H7 (cell line): ENCODE data around the gene KRT2. TPM values are rescaled to one million over a fixed set of nuclear protein-coding genes. Genes with fewer than 3 reads are reported as not detected.

Experiments
- DNase-seq: peaks from one replicate; pipeline ENCODE4 v3.0.0; 2012
- H3K27me3 ChIP-seq: 2 replicates; pipeline ENCODE4 v1.6.0; 2011; ENCODE audit warnings: mild to moderate bottlenecking, low read length; ENCODE audit not compliant: control insufficient read depth, insufficient read depth
- H3K36me3 ChIP-seq: replicated peaks from 2 replicates; pipeline ENCODE4 v1.5.1; 2011; ENCODE audit warnings: low read length; ENCODE audit not compliant: control insufficient read depth, insufficient read depth
- H3K4me3 ChIP-seq: 2 replicates; pipeline ENCODE4 v1.5.1; 2011; ENCODE audit warnings: low read depth, mild to moderate bottlenecking, control low read depth, low read length, moderate library complexity; ENCODE audit not compliant: insufficient read depth
- total RNA-seq: library from RNA; depleted of rRNA; stranded (reverse); fragments of >200 nt; shearing (Covaris generic); gene quantifications from 2 replicates; pipeline ENCODE4 v1.2.3, GENCODE V29; 2014

The KRT2 gene
- total RNA-seq, 1 experiment from 2014 or later: not detected

DNA sequence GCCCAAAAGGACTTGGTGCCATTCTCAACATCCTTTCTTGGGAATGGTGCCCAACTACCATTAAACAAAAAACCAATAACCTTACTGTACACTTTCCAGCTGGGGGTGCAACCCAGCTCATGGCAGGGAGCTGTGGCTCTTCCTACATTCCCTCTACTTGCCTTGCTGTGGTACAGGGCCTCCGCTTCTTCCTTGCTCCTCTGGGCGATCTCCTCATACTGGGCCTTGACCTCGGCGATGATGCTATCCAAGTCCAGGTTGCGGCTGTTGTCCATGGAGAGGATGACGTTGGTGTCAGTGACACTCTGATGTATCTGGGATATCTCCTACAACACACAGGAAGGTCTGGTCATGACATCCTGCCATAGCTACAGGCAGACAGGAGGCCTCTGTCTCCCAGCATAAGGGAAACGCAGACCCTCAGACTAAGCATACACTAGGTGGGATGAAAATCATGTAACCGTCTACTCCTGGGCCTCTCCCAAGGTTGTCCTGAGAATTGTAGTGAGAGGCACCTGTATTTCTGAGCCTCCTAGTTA is 3.9 kb downstream of the KRT2 start:
- H3K36me3 ChIP-seq: no peaks in the 10 kb centered on the region
- H3K4me3 ChIP-seq: no peak overlapping the region
- H3K27me3 ChIP-seq: no peaks in the 10 kb centered on the region; the same call in 1 of the 2 replicates
- no peak for DNase-seq

GRCh38 chr12:52647601-52648000 is 4.4 kb downstream of the KRT2 start:
- DNase-seq: no peak
- H3K4me3 ChIP-seq: no peak overlapping the region
- no peaks in the 10 kb centered on the region; the same call in 1 of the 2 replicates for H3K27me3 ChIP-seq
- no peaks in the 10 kb centered on the region for H3K36me3 ChIP-seq

DNA sequence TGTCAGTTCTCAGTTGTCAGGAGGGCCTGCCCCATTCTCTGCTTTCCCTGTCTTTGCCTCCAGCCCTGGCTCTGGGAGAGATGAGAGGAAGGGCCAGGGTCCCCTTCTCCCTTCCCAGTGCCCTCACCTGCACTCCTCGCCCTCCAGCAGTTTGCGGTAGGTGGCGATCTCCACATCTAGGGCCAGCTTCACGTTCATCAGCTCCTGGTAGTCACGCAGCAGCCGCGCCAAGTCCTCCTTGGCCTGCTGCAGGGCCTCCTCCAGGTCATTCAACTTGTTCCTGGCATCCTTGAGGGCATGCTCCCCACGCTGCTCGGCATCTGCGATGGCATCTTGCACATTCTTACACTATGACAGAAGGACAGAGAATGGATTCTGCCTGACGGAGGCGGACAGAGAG is 5.4 kb downstream of the KRT2 start:
- Histone ChIP-seq H3K36me3 (no peaks in the 10 kb centered on the region), H3K4me3 (no peak overlapping the region), H3K27me3 (no peaks in the 10 kb centered on the region; the same call in 1 of the 2 replicates)
- DNase-seq: no peak

DNA sequence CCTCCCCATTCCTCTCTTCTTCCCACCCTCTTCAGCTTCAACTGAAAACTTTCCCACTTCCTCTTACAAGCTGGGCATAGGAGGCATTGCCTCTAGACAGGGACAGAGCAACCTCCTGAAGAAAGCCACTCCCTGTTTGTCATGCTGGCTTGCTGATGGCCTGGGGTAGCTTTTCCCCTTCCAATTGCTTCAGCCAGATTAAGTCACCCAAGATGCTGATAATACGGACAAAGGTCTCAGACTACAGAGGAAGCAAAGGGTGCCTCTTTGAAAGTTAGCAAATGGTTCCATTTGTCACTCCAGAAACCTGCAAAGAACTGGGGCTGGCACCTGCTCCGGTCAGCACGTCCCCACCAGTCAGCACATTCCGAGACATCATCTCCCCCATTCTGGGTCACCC is 6.0 kb downstream of the KRT2 start:
- no peaks in the 10 kb centered on the region for H3K36me3 ChIP-seq
- no peak for DNase-seq
- no peak overlapping the region for H3K4me3 ChIP-seq
- no peaks in the 10 kb centered on the region; the same call in 1 of the 2 replicates for H3K27me3 ChIP-seq

- Histone ChIP-seq H3K36me3 (no peaks in the 10 kb centered on the region), H3K27me3 (no peaks in the 10 kb centered on the region; the same call in 1 of the 2 replicates), H3K4me3 (no peak overlapping the region)
- no peak for DNase-seq
Measured at GRCh38 chr12:52645120-52645761, 6.8 kb downstream of the KRT2 start.

GRCh38 chr12:52644078-52644415 is 8.0 kb downstream of the KRT2 start:
- no peak for DNase-seq
- Histone ChIP-seq H3K4me3 (no peak overlapping the region), H3K27me3 (no peaks in the 10 kb centered on the region; the same call in 1 of the 2 replicates), H3K36me3 (no peaks in the 10 kb centered on the region)

- H3K4me3 ChIP-seq: no peak overlapping the region
- no peaks in the 10 kb centered on the region for H3K36me3 ChIP-seq
- no peaks in the 10 kb centered on the region; the same call in 1 of the 2 replicates for H3K27me3 ChIP-seq
- no peak for DNase-seq
Measured at GRCh38 chr12:52643233-52644077, 8.6 kb downstream of the KRT2 start.

DNA sequence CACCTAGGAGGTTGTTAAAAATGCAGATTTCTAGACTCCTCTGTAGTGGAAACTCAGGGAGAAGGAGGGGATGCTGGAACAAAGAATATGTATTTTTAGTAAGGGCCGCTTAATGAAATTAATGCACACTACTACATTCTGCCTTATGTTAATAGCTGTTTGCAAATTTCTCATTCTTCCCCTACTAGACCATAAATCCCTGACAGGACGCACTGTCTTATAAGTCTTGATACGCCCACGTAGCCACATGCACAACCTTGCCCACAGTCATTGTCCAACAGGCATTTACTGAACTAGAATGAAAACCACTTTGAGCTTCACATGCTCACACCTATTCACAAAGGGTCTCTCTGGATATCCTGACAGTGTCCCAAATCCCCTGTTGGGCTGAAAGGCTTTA is 10.5 kb downstream of the KRT2 start:
- no peak overlapping the region for H3K4me3 ChIP-seq
- DNase-seq: no peak
- no peaks in the 10 kb centered on the region for H3K27me3 ChIP-seq
- H3K36me3 ChIP-seq: no peaks in the 10 kb centered on the region

DNA sequence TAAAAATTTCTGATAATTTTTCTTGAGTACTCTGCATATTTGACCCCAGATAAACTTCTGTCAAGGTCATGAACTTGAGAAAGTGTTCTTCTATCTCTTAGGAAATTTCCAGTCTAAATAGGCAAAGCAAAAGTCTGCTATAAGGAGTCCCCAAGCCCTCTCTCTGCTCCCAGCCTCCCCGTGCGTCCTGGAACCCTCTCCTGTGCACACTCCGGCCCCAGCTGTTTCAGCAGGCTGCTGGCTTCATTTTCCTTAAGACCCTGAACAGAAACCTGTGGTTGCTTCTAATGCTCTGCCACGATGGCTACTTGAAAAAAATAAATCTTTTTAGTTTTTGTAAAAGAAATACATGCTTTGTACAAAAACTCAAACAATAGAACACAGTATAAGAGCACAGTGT is 14.7 kb downstream of the KRT2 start:
- Histone ChIP-seq H3K4me3 (no peak overlapping the region), H3K36me3 (no peaks in the 10 kb centered on the region), H3K27me3 (no peaks in the 10 kb centered on the region)
- no peak for DNase-seq

DNA sequence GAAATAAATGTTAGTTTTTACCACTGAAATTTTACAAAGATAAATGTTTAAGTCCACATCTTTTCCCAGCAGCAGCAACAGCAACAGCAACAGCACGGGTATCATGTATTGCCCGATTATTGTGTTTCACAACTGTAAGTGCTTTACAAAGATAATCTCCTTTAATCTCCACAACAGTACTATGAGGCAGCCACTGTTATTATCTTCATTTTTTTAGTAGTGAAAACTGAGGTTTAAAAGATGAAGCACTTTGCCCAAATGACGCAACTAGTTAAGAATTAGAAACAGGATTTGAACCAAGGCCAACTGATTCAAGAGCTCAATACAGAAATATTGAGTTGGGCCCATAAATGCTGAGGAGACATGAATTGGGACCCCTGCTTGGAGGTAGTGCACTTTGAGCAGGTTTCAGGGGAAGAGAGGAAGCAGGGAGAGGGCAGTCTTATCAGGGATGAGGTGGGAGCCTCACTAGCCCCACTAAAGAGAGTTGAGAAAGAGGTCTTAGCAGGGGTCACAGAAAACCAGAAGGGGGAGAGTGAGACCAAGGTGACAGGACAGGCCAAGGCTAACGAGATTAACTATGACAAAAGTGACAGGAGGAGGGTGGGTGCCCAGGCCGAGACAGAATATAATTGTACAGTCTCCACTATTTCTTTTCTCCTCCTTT is 15.3 kb downstream of the KRT2 start:
- Histone ChIP-seq H3K27me3 (no peaks in the 10 kb centered on the region), H3K36me3 (no peaks in the 10 kb centered on the region), H3K4me3 (no peak overlapping the region)
- DNase-seq: no peak

- Histone ChIP-seq H3K4me3 (no peak overlapping the region), H3K36me3 (no peaks in the 10 kb centered on the region), H3K27me3 (no peaks in the 10 kb centered on the region)
- DNase-seq: no peak
Measured at GRCh38 chr12:52636189-52636588, 15.8 kb downstream of the KRT2 start.

- H3K36me3 ChIP-seq: no peaks in the 10 kb centered on the region
- H3K27me3 ChIP-seq: no peaks in the 10 kb centered on the region
- no peak for DNase-seq
- no peak overlapping the region for H3K4me3 ChIP-seq
Measured at GRCh38 chr12:52634266-52635056, 17.6 kb downstream of the KRT2 start.

DNA sequence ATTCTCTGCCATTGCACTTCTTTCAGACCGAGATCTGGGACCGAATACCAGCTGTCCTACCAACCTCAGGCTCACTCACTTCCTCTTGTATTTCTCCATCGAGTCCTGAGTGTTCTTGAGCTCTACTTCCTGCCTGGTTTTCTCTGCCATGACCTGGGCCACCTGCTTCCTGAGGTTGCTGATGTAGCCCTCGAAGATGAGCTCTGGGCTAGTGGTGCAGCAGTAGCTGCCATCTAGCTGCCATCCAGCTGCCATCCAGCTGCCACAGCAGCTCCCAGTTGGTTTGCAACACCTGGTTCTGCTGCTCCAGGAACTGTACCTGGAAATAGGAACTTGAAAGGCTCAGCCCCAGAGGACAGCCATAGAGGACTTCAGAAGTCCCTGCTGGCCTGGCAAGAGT is 18.6 kb downstream of the KRT2 start:
- no peak for DNase-seq
- Histone ChIP-seq H3K27me3 (no peaks in the 10 kb centered on the region), H3K36me3 (no peaks in the 10 kb centered on the region), H3K4me3 (no peak overlapping the region)

GRCh38 chr12:52632656-52633055 is 19.4 kb downstream of the KRT2 start:
- H3K27me3 ChIP-seq: no peaks in the 10 kb centered on the region
- no peaks in the 10 kb centered on the region for H3K36me3 ChIP-seq
- no peak overlapping the region for H3K4me3 ChIP-seq
- no peak for DNase-seq
